Common myeloid progenitor, CD34-positive (primary cell): Measurements from ENCODE around the gene NMUR2.

Source experiments
- CTCF ChIA-PET: fragments of 350-600 bp; sonication (Branson Sonifier 250); formaldehyde crosslinking; loops from one replicate; lab custom pipeline; 2021; ENCODE audit warnings: antibody characterized with exemption; lab: Charles Lee
- POLR2A ChIA-PET: fragments of 350-600 bp; sonication (Branson Sonifier 250); formaldehyde crosslinking; loops from one replicate; lab custom pipeline; 2021; ENCODE audit warnings: antibody characterized with exemption; lab: Charles Lee
- DNase-seq, 3 donors: peaks; one replicate each; pipeline versions ENCODE4 v3.0.0 to v3.0.0-alpha.2; 2013
- H3K27ac ChIP-seq, 2 experiments: 1 replicate in 1 of 2; 2 replicates in 1 of 2; pipeline ENCODE4 v1.7.0; 2013; ENCODE audit warnings: inconsistent platforms in 2 of 2, low read length in 2 of 2, mild to moderate bottlenecking in 2 of 2, low read depth in 1 of 2, moderate library complexity in 1 of 2; ENCODE audit not compliant: severe bottlenecking in 2 of 2, insufficient read depth in 1 of 2, poor library complexity in 1 of 2
- H3K27me3 ChIP-seq, 5 experiments: replicated peaks in 2 of 5; 1 replicate in 3 of 5; 2 replicates in 2 of 5; pipeline versions ENCODE4 v1.6.1 to v1.7.0; 2013; ENCODE audit warnings: low read length in 4 of 5, mild to moderate bottlenecking in 2 of 5, moderate library complexity in 2 of 5, inconsistent platforms in 1 of 5; ENCODE audit not compliant: insufficient read depth in 5 of 5, control insufficient read depth in 4 of 5
- H3K36me3 ChIP-seq, 4 experiments: 1 replicate in 2 of 4; 2 replicates in 2 of 4; pipeline versions ENCODE4 v1.6.1 to v1.7.0; 2013; ENCODE audit warnings: low read length in 3 of 4, control low read depth in 1 of 4, mild to moderate bottlenecking in 1 of 4; ENCODE audit not compliant: control insufficient read depth in 4 of 4, insufficient read depth in 4 of 4
- H3K4me1 ChIP-seq, 4 experiments: 1 replicate in 3 of 4; 2 replicates in 1 of 4; pipeline versions ENCODE4 v1.6.1 to v1.7.1; 2013; ENCODE audit warnings: low read length in 3 of 4, mild to moderate bottlenecking in 3 of 4, control low read depth in 1 of 4, inconsistent platforms in 1 of 4, moderate library complexity in 1 of 4; ENCODE audit not compliant: control insufficient read depth in 4 of 4, insufficient read depth in 4 of 4; ENCODE audit errors: control extremely low read depth in 1 of 4
- H3K4me3 ChIP-seq, 7 experiments: 1 replicate in 4 of 7; 2 replicates in 3 of 7; pipeline versions ENCODE4 v1.5.1 to v1.7.0; 2013; ENCODE audit warnings: mild to moderate bottlenecking in 7 of 7, low read length in 6 of 7, moderate library complexity in 6 of 7, inconsistent platforms in 2 of 7, low read depth in 2 of 7, control low read depth in 1 of 7; ENCODE audit not compliant: insufficient read depth in 4 of 7, control insufficient read depth in 1 of 7; ENCODE audit errors: extremely low read depth in 1 of 7
- H3K9me3 ChIP-seq, 5 experiments: 1 replicate in 4 of 5; 2 replicates in 1 of 5; pipeline versions ENCODE4 v1.6.1 to v1.7.1; 2013; ENCODE audit warnings: low read length in 4 of 5, mild to moderate bottlenecking in 2 of 5, inconsistent platforms in 1 of 5, low read depth in 1 of 5, moderate library complexity in 1 of 5; ENCODE audit not compliant: control insufficient read depth in 4 of 5, insufficient read depth in 2 of 5; ENCODE audit errors: control extremely low read depth in 1 of 5
- WGBS: methylation state at CpG from one replicate; pipeline ENCODE4 v1.1.5; 2013; ENCODE audit not compliant: insufficient coverage; 5-methylcytosine and 5-hydroxymethylcytosine counted together

The NMUR2 gene

GRCh38 chr5:152393441-152393840, 11.6 kb downstream of the NMUR2 start:
- H3K9me3 ChIP-seq, result peaks cover 0 to 2% (median 0%) of the 10 kb centered on the region in 5 experiments
- H3K27me3 ChIP-seq, result no peaks in the 10 kb centered on the region
- no peak overlapping the region for H3K4me3 ChIP-seq
- CTCF ChIA-PET, result no interaction called here
- POLR2A ChIA-PET, result no interaction called here
- no peaks in the 10 kb centered on the region for H3K4me1 ChIP-seq
- H3K36me3 ChIP-seq, result no peaks in the 10 kb centered on the region
- no peak overlapping the region for H3K27ac ChIP-seq
- no peak for DNase-seq

GRCh38 chr5:152389208-152389849, 15.8 kb downstream of the NMUR2 start:
- no peak for DNase-seq
- CTCF ChIA-PET, result no interaction called here
- H3K27me3 ChIP-seq, result no peaks in the 10 kb centered on the region
- peaks cover 0 to 2% (median 0%) of the 10 kb centered on the region in 5 experiments for H3K9me3 ChIP-seq
- POLR2A ChIA-PET, result no interaction called here
- H3K4me1 ChIP-seq, result no peaks in the 10 kb centered on the region
- 0% methylated on average over 1 of the region's 3 CpGs for WGBS
- no peaks in the 10 kb centered on the region for H3K36me3 ChIP-seq
- H3K27ac ChIP-seq, result no peak overlapping the region
- H3K4me3 ChIP-seq, result no peak overlapping the region

GRCh38 chr5:152388610-152389009, 16.5 kb downstream of the NMUR2 start:
- Histone ChIP-seq H3K4me1 (no peaks in the 10 kb centered on the region), H3K36me3 (no peaks in the 10 kb centered on the region), H3K27me3 (no peaks in the 10 kb centered on the region), H3K4me3 (no peak overlapping the region), H3K27ac (no peak overlapping the region), H3K9me3 (peaks cover 0 to 2% (median 0%) of the 10 kb centered on the region in 5 experiments)
- 89% methylated on average over 1 of the region's 1 CpG for WGBS
- ChIA-PET POLR2A (no interaction called here), CTCF (no interaction called here)
- no peak for DNase-seq

GRCh38 chr5:152380415-152381123, 24.5 kb downstream of the NMUR2 start:
- H3K27ac ChIP-seq, result no peak overlapping the region
- no peaks in the 10 kb centered on the region for H3K9me3 ChIP-seq
- no peaks in the 10 kb centered on the region for H3K4me1 ChIP-seq
- CTCF ChIA-PET, result no interaction called here
- no peak for DNase-seq
- no peaks in the 10 kb centered on the region for H3K27me3 ChIP-seq
- POLR2A ChIA-PET, result no interaction called here
- 95% methylated on average over 9 of the region's 10 CpGs for WGBS
- H3K36me3 ChIP-seq, result no peaks in the 10 kb centered on the region
- no peak overlapping the region for H3K4me3 ChIP-seq

GRCh38 chr5:152379331-152379730, 25.7 kb downstream of the NMUR2 start:
- CTCF ChIA-PET, result no interaction called here
- Histone ChIP-seq H3K27ac (no peak overlapping the region), H3K9me3 (no peaks in the 10 kb centered on the region), H3K36me3 (no peaks in the 10 kb centered on the region), H3K4me3 (no peak overlapping the region), H3K4me1 (no peaks in the 10 kb centered on the region), H3K27me3 (no peaks in the 10 kb centered on the region)
- no CpG with 5 or more reads among the region's 3 CpGs for WGBS
- POLR2A ChIA-PET, result no interaction called here
- no peak for DNase-seq

- ChIA-PET CTCF (no interaction called here), POLR2A (no interaction called here)
- 83% methylated on average over 3 of the region's 3 CpGs for WGBS
- Histone ChIP-seq H3K27me3 (no peaks in the 10 kb centered on the region), H3K27ac (no peak overlapping the region), H3K4me1 (no peaks in the 10 kb centered on the region), H3K36me3 (no peaks in the 10 kb centered on the region), H3K9me3 (no peaks in the 10 kb centered on the region), H3K4me3 (no peak overlapping the region)
- no peak for DNase-seq
Observed at GRCh38 chr5:152378730-152379129, 26.3 kb downstream of the NMUR2 start.

GRCh38 chr5:152376886-152377285, 28.2 kb downstream of the NMUR2 start:
- CTCF ChIA-PET, result no interaction called here
- no peaks in the 10 kb centered on the region for H3K9me3 ChIP-seq

More at GRCh38 chr5:152376886-152377285, 28.2 kb downstream of the NMUR2 start:
- Histone ChIP-seq H3K36me3 (no peaks in the 10 kb centered on the region), H3K4me1 (no peaks in the 10 kb centered on the region), H3K4me3 (no peak overlapping the region), H3K27me3 (no peaks in the 10 kb centered on the region), H3K27ac (no peak overlapping the region)
- POLR2A ChIA-PET, result no interaction called here
- no peak for DNase-seq
- 86% methylated on average over 3 of the region's 4 CpGs for WGBS
